ENCODE measurements around the gene SEC24D.
"Not testable (repeated sequence)": the region's sequence is repeated elsewhere in the genome, so short reads cannot be mapped to it uniquely, and the experiment has no call there.

SEC24D gene

DNA sequence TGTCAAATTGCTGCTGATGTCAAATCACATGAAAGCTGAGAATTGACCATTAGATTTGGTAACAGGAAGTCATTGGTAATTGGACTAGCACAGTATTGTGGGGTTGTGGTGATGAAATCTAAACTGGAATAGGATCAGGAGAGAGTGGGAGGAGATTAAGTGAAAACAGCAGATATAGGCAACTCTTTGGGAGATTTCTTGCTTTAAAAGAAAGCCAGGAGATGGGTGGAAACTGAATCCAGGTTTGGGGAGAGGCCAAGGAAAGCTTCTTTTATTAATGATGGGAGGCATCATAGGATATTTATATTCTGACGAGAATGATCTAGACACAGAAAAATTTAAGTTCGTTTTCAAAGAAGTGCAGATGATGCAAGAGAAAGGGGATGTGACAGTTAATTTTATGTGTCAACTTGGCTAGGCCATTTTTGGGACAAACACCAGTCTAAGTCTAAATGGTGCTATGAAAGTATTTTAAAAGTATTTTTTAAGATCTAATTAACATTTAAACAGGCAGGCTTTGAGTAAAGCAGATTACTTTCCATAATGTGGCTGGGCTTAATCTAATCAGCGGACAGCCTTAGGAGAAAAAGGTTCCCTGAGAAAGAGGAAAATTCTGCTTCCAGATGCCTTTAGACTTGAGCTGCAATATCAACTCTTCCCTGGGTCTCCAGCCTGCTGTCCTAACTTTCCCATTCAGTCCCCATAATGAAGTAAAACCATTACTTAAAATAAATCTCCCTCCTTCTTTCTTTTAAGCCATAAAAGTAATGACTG, 24.7 kb downstream of the SEC24D start:
- DNase-seq (no peak), ATAC-seq (no peak)
- Mint-ChIP-seq H3K4me3 (no peak overlapping the region), H3K4me1 (no peaks in the 10 kb centered on the region), H3K36me3 (ENCODE audit: low read depth) (peaks cover 51% of the 10 kb centered on the region), H3K27ac (no peak overlapping the region), H3K9me3 (no peaks in the 10 kb centered on the region), H3K27me3 (no peaks in the 10 kb centered on the region)

DNA sequence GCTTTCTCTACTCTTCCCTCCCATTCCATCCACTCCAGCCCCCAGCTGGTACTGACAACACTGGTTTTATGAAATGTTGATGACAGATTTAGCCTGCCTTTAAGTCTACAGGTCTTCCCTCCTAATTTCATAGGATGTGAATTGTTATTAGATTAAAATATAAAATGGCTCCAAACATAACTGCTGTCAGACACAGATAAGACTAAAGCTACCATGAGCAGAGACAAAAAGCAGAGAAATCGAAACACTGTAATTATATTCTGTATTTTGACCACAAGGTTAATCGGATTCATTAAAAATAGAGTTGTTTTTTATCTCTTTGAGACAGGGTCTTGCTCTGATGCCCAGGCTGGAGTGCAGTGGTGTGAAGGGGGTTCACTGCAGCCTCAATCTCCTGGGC, 28.3 kb downstream of the SEC24D start:
- ATAC-seq (no peak), DNase-seq (no peak)
- Mint-ChIP-seq H3K9me3 (no peaks in the 10 kb centered on the region), H3K36me3 (ENCODE audit: low read depth) (peaks cover 36% of the 10 kb centered on the region), H3K27ac (no peak overlapping the region), H3K27me3 (no peaks in the 10 kb centered on the region), H3K4me3 (no peak overlapping the region), H3K4me1 (no peaks in the 10 kb centered on the region)

DNA sequence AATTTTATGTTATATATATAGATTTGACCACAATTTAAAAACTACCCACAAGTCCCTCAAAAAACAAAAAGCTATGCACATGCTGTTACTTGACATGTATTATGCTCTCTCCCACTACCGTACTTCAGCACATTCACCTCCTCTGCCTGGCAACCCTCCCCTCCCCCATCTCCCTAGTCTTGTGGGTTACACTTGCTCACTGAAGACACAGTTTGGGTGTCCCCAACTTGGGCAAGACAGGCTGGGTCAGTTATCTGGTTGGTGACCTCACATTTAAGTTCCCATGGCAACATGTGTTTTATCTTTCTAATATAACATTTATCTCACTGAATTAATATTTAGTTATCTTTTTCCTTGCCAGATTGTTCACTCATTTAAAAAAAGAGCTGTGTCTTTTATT, 32.7 kb downstream of the SEC24D start:
- Mint-ChIP-seq H3K27me3 (no peaks in the 10 kb centered on the region), H3K36me3 (ENCODE audit: low read depth) (peaks cover 30% of the 10 kb centered on the region), H3K27ac (no peak overlapping the region), H3K4me1 (no peaks in the 10 kb centered on the region), H3K9me3 (no peaks in the 10 kb centered on the region), H3K4me3 (no peak overlapping the region)
- DNase-seq (no peak), ATAC-seq (no peak)

DNA sequence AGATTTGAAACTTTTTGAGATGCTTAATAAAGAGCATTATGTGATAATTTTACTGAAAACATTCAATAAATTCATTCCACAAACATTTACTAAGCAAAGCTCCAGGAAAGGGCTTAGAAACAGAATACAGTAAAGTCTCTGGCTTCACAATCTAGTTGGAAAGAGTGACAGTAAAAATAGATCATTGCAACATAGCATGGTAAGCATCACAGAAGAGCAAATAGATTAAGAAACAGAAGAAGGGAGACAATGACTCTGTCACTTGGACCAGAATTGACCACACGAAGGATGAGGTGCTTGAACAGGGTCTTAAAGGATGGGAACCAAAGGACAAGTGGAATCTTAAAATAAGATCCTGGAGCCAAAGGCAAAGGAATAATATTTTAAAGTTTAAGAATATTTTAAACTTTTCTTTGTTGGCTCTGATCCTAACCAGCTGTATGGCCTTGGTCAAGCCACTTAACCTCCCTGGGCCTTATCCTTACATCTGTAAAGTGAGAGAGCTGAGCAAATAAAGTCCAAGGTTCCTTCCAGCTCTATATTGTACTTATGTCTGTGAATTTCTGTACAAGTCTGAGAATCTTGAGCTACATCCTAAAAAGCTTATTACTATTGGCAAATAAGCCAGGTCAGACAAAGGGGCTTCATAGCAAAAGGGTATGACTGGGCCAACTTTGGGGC, 33.9 kb downstream of the SEC24D start:
- H3K4me1 Mint-ChIP-seq: no peaks in the 10 kb centered on the region
- ATAC-seq (no peak), DNase-seq (no peak)
- no peaks in the 10 kb centered on the region for H3K9me3 Mint-ChIP-seq
- H3K4me3 Mint-ChIP-seq: no peak overlapping the region
- no peaks in the 10 kb centered on the region for H3K27me3 Mint-ChIP-seq
- H3K27ac Mint-ChIP-seq: no peak overlapping the region
- peaks cover 30% of the 10 kb centered on the region for H3K36me3 Mint-ChIP-seq (ENCODE audit: low read depth)

DNA sequence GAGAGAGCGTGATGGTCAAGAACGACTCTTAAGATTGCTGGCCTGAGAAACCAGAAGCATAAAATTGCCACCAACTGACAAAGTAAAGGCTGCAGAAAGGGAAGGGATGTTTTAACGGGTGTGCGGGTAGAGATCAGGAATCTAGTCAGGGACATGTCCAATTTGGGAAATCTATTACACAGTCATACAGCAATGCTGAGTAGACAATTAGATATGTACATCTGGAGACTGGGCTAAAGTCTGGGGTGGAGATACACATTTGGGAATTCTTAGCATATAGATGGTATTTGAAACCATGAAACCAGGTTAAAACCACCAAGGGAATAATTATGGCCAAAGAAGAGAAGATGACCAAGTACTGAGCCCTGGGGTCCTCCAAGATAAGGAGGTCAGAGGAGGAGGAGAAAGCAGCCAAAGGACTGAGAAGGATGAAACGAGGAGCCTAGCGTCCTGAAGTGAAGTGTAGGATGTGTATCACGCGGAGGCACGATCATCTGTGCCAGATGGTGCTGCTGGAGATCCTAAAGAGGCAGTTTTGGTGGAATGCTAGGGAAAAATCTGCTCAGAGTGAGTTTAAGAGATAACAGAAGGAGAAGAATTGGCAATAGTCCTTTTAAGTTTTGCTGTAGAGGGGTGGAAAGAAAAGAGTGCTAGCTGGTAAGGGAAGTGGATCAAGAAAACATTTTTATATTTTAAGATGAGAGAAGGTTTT, 36.5 kb downstream of the SEC24D start:
- no peaks in the 10 kb centered on the region for H3K4me1 Mint-ChIP-seq
- no peak for DNase-seq
- H3K27me3 Mint-ChIP-seq: no peaks in the 10 kb centered on the region
- peaks cover 43% of the 10 kb centered on the region for H3K36me3 Mint-ChIP-seq (ENCODE audit: low read depth)
- no peak for ATAC-seq
- H3K27ac Mint-ChIP-seq: no peak overlapping the region
- H3K4me3 Mint-ChIP-seq: no peak overlapping the region
- H3K9me3 Mint-ChIP-seq: no peaks in the 10 kb centered on the region

DNA sequence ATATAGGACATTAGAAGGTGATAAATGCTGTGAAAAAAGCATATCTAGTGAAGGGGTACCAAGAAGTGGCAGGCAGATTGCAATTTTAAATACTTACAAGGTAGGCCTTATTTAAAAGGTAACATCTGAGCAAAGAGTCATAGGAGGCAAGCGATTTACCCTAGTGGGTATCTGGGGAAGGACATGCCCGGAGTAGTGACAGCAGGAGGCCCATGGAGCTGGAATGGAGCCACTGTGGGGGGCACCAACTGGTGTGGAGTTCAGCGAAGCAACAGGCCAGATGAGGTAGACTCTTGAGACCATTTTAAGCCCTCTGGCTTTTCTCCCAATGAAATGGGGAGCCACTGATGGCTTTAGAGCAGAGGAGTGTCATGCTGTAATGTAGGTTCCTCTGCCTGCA, 37.3 kb downstream of the SEC24D start:
- no peak overlapping the region for H3K27ac Mint-ChIP-seq
- no peaks in the 10 kb centered on the region for H3K4me1 Mint-ChIP-seq
- H3K27me3 Mint-ChIP-seq: no peaks in the 10 kb centered on the region
- DNase-seq: no peak
- H3K4me3 Mint-ChIP-seq: no peak overlapping the region
- no peak for ATAC-seq
- H3K36me3 Mint-ChIP-seq (ENCODE audit: low read depth): peaks cover 42% of the 10 kb centered on the region
- no peaks in the 10 kb centered on the region for H3K9me3 Mint-ChIP-seq

DNA sequence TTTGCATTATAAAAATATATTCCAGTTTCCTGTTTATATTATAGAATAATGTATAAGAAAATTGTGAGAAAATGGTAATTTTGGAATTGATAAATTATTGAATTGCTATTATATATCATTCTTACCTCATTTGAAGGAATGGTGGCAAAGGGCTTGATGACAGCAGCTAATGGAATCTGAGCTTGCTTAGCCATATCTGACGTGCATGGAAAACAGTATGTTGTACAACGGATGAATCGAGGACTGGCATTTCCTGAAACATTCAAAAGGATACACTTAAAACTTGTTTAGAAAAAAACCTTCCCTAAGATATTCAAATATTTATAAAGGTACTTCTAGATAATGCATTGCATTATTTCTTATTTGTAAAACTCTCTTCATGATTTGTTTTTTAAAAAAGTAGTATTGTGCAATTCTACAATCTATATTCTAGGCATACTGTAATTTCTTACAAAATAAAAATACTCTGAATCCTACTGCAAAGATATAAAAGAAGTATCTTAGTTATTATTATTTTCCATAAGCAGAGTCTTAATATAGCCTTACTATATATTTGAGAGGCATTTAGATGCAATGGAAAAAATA, 38.3 kb downstream of the SEC24D start:
- ATAC-seq (no peak), DNase-seq (no peak)
- Mint-ChIP-seq H3K27me3 (no peaks in the 10 kb centered on the region), H3K27ac (no peak overlapping the region), H3K4me3 (no peak overlapping the region), H3K9me3 (no peaks in the 10 kb centered on the region), H3K36me3 (ENCODE audit: low read depth) (peaks cover 41% of the 10 kb centered on the region), H3K4me1 (no peaks in the 10 kb centered on the region)

DNA sequence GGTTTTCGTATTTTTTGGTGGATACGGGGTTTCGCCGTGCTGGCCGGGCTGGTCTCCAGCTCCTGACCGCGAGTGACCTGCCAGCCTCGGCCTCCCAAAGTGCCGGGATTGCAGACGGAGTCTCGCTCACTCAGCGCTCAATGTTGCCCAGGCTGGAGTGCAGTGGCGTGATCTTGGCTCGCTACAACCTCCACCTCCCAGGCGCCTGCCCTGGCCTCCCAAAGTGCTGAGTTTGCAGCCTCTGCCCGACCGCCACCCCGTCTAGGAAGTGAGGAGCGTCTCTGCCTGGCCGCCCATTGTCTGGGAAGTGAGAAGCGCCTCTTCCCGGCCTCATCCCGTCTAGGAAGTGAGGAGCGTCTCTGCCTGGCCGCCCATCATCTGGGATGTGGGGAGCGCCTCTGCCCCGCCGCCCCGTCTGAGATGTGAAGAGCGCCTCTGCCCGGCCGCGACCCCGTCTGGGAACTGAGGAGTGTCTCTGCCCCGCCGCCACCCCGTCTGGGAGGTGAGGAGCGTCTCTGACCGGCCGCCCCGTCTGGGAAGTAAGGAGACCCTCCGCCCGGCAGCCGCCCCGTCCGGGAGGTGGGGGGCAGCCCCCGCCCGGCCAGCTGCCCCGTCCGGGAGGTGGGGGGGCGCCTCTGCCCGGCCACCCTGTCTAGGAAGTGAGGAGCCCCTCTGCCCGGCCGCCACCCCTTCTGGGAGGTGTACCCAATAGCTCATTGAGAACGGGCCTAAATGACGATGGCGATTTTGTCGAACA, 44.1 kb downstream of the SEC24D start:
- not testable (repeated sequence) for H3K9me3 Mint-ChIP-seq, DNase-seq, H3K4me3 Mint-ChIP-seq, H3K27me3 Mint-ChIP-seq, H3K4me1 Mint-ChIP-seq, ATAC-seq, H3K27ac Mint-ChIP-seq
- peaks cover 20% of the 10 kb centered on the region for H3K36me3 Mint-ChIP-seq (ENCODE audit: low read depth)

DNA sequence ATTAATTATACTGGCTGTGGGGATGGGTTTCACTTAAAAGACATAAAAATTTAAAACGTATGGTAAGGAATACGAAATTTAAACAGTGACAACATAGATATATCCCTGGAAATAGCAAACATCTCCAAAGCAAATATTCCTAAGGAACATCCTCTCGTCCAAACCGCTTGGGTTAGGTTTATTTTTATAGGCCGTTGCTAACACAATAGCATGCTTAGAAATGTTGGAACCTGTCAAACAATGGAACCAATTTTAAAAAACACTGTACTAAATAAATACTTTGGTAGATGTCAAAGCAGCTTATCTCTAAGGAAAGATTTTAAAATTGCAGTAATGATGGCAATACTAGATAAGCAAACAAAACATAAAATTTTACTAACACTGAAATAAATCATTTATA, 45.4 kb downstream of the SEC24D start:
- Mint-ChIP-seq H3K27me3 (no peaks in the 10 kb centered on the region), H3K4me1 (no peaks in the 10 kb centered on the region), H3K36me3 (ENCODE audit: low read depth) (peaks cover 11% of the 10 kb centered on the region), H3K27ac (no peak overlapping the region), H3K9me3 (no peaks in the 10 kb centered on the region), H3K4me3 (no peak overlapping the region)
- no peak for DNase-seq
- ATAC-seq: no peak

DNA sequence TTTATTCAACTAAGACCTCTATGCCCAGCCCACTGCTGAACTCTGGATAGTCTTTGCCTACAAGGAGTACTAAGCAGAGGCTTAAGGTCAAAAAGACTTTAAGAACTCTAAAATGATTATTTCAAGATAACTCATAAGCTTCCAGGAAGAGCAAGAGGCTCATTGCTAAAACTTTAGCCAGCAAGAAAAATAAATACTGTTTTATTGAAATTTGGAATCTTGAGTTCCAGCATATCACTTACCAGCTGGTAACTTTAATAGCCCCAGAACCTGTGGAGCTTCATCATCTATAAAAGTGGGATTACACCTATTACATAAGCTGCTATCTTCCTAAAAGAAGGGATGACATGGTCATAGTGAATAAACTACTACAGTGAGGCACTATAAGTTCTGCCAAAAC, 47.0 kb downstream of the SEC24D start:
- Mint-ChIP-seq H3K27me3 (no peaks in the 10 kb centered on the region), H3K36me3 (ENCODE audit: low read depth) (peaks cover 8% of the 10 kb centered on the region), H3K9me3 (no peaks in the 10 kb centered on the region), H3K27ac (no peak overlapping the region), H3K4me3 (no peak overlapping the region), H3K4me1 (no peaks in the 10 kb centered on the region)
- DNase-seq (no peak), ATAC-seq (no peak)

DNA sequence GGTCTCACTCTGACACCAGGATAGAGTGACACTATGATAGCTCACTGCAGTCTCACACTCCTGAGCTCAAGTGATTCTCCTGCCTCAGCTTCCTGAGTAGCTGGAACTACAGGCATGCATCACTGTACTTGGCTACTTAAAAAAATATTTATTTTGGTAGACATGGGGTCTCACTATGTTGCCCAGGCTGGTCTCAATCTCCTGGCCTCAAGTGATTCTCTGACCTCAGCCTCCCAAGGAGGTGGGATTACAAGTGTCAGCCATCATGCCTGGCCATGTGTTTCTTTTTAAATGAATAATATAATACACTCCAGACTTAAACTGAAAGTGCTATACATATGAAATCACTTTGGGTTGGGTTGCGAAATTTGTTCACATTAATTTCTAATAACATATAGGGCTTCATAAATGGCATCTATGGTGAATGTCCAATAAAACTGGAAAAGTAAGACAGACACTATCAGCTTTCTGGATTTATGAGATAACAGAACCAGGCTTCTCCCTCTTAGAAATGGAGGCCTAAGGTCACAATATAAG, 48.0 kb downstream of the SEC24D start:
- no peak for DNase-seq
- ATAC-seq: no peak
- Mint-ChIP-seq H3K4me1 (no peaks in the 10 kb centered on the region), H3K27ac (no peak overlapping the region), H3K4me3 (no peak overlapping the region), H3K27me3 (no peaks in the 10 kb centered on the region), H3K36me3 (ENCODE audit: low read depth) (peaks cover 9% of the 10 kb centered on the region), H3K9me3 (no peaks in the 10 kb centered on the region)

DNA sequence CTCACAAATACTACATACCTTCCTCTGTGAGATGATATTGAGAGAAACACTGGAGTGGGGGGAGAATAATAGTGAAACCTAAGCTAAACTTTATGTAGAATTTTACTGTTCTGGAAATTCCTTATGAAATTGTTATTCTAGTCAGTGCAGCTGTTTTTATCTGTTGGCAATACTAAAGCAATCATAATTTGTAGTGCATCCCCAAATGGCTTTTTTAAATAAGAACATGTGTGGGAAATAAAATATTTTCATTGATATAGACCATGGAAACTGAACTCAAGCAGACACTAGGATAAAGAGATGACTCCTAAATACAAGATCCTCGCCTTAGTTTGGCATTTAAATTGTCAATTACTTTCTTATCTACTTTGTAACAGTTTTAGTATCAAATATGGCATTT, 51.1 kb downstream of the SEC24D start:
- Mint-ChIP-seq H3K27me3 (no peaks in the 10 kb centered on the region), H3K9me3 (no peaks in the 10 kb centered on the region), H3K27ac (no peak overlapping the region), H3K4me3 (no peak overlapping the region), H3K4me1 (no peaks in the 10 kb centered on the region), H3K36me3 (ENCODE audit: low read depth) (peaks cover 8% of the 10 kb centered on the region)
- no peak for DNase-seq
- no peak for ATAC-seq

DNA sequence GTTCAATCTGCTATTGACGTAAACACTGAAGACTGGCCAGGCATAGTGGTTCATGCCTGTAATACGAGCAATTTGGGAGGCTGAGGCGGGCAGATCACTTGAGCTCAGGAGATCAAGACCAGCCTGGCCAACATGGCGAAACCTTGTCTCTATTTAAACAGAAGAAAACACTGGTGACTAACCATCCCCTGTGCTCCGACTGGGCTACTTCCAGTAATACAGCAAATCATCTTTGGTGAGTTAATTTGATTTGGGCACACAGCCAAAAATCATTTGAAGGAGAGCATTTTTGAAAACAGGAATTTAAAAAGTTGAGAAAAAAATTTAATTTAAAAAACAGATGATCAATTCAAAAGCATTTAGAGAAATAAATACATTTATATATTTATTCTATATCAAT, 52.0 kb downstream of the SEC24D start:
- Mint-ChIP-seq H3K4me3 (no peak overlapping the region), H3K9me3 (no peaks in the 10 kb centered on the region), H3K36me3 (ENCODE audit: low read depth) (peaks cover 8% of the 10 kb centered on the region), H3K27ac (no peak overlapping the region), H3K27me3 (no peaks in the 10 kb centered on the region), H3K4me1 (no peaks in the 10 kb centered on the region)
- ATAC-seq (no peak), DNase-seq (no peak)

DNA sequence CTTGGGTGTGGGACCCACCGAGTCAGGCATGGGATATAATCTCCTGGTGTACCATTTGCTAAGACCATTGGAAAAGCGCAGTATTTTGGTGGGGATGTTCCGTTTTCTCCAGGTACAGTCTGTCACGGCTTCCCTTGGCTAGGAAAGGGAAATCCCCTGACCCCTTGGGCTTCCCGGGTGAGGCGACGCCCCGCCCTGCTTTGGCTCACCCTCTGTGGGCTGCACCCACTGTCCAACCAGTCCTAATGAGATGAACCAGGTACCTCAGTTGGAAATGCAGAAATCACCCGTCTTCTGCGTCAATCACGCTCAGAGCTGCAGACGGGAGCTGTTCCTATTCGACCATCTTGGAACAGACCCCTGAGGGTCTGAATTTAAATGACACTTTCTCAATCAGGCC, 53.0 kb downstream of the SEC24D start:
- not testable (repeated sequence) for H3K9me3 Mint-ChIP-seq; H3K27me3 Mint-ChIP-seq; H3K36me3 Mint-ChIP-seq (ENCODE audit: low read depth); H3K27ac Mint-ChIP-seq; H3K4me1 Mint-ChIP-seq; DNase-seq; ATAC-seq; H3K4me3 Mint-ChIP-seq

All from activated naive CD8-positive, alpha-beta T cell treated with anti-CD3 and anti-CD28 coated beads, Interleukin-2, amount 50 U/mL, for 24 hours (primary cell).